GM23338 (cell line): Measurements from ENCODE around the gene CDH5. TPM values are rescaled to one million over a fixed set of nuclear protein-coding genes. Genes with fewer than 3 reads are reported as not detected.

ENCODE experiments used
- ATAC-seq: fragments of 200-7000 bp; cut with Tn5 transposase; 3 replicates; pipeline ENCODE4 v1.9.1; 2020
- DNase-seq: peaks from one replicate; pipeline ENCODE4 v3.0.0-alpha.2; 2015; ENCODE audit warnings: low spot score
- H2AFZ ChIP-seq: fragments of 200-600 bp; sonication (generic); 2 replicates; pipeline ENCODE4 v1.8.0; 2016; ENCODE audit warnings: antibody characterized with exemption, mild to moderate bottlenecking, moderate library complexity
- H3F3A ChIP-seq: fragments of 200-600 bp; sonication (generic); replicated peaks from 2 replicates; pipeline ENCODE4 v1.8.0; 2017; ENCODE audit warnings: antibody characterized with exemption, mixed run types, low read depth
- H3K27ac ChIP-seq: fragments of 200-600 bp; sonication (generic); 2 replicates; pipeline ENCODE4 v1.6.1; 2016; ENCODE audit warnings: low read depth
- H3K27me3 ChIP-seq: fragments of 200-600 bp; sonication (generic); 2 replicates; pipeline ENCODE4 v1.8.0; 2016; ENCODE audit warnings: mild to moderate bottlenecking, mixed run types, moderate library complexity; ENCODE audit not compliant: insufficient read depth
- H3K36me3 ChIP-seq: fragments of 200-600 bp; sonication (generic); 2 replicates; pipeline ENCODE4 v1.8.0; 2016; ENCODE audit warnings: mild to moderate bottlenecking; ENCODE audit not compliant: insufficient read depth
- H3K4me1 ChIP-seq: fragments of 200-600 bp; sonication (generic); 2 replicates; pipeline ENCODE4 v1.8.0; 2016; ENCODE audit warnings: mild to moderate bottlenecking, moderate library complexity; ENCODE audit not compliant: insufficient read depth
- H3K4me2 ChIP-seq: fragments of 200-600 bp; sonication (generic); 2 replicates; pipeline ENCODE4 v1.7.1; 2017; ENCODE audit warnings: mixed run types
- H3K4me3 ChIP-seq: fragments of 200-600 bp; sonication (generic); 2 replicates; pipeline ENCODE4 v1.6.1; 2016; ENCODE audit warnings: mixed run types
- H3K79me2 ChIP-seq: fragments of 200-600 bp; sonication (generic); replicated peaks from 2 replicates; pipeline ENCODE4 v1.8.0; 2017; ENCODE audit warnings: mild to moderate bottlenecking; ENCODE audit not compliant: insufficient read depth
- H3K9me2 ChIP-seq: fragments of 200-600 bp; sonication (generic); 2 replicates; pipeline ENCODE4 v1.8.0; 2017; ENCODE audit not compliant: insufficient read depth
- H4K20me1 ChIP-seq: fragments of 200-600 bp; sonication (generic); replicated peaks from 2 replicates; pipeline ENCODE4 v1.8.0; 2017; ENCODE audit warnings: mild to moderate bottlenecking; ENCODE audit not compliant: insufficient read depth
- H3K27ac Mint-ChIP-seq: 2 replicates; pipeline ENCODE4 v1.8.0; 2020; ENCODE audit warnings: inconsistent platforms, mild to moderate bottlenecking, moderate library complexity, mixed read lengths
- H3K27me3 Mint-ChIP-seq: 3 replicates; pipeline ENCODE4 v1.8.0; 2022; ENCODE audit warnings: low read depth, mild to moderate bottlenecking, moderate library complexity, mixed read lengths, inconsistent platforms; ENCODE audit not compliant: insufficient read depth, poor library complexity
- H3K36me3 Mint-ChIP-seq: 3 replicates; pipeline ENCODE4 v1.8.0; 2021; ENCODE audit warnings: low read depth, mild to moderate bottlenecking, inconsistent platforms, moderate library complexity, mixed read lengths
- H3K4me1 Mint-ChIP-seq: 3 replicates; pipeline ENCODE4 v1.8.0; 2020; ENCODE audit warnings: mild to moderate bottlenecking, inconsistent platforms, mixed read lengths
- H3K4me3 Mint-ChIP-seq: 3 replicates; pipeline ENCODE4 v1.8.0; 2021; ENCODE audit warnings: moderate library complexity, mild to moderate bottlenecking, inconsistent platforms, mixed read lengths
- H3K9me3 Mint-ChIP-seq: 3 replicates; pipeline ENCODE4 v1.8.0; 2020; ENCODE audit warnings: moderate library complexity, mild to moderate bottlenecking, inconsistent platforms, mixed read lengths
- JUNB ChIP-seq: IDR thresholded peaks from one replicate; pipeline ENCODE4 v1.6.1; 2016; ENCODE audit warnings: antibody characterized with exemption; ENCODE audit not compliant: unreplicated experiment
- NANOG ChIP-seq: IDR thresholded peaks from 2 replicates; pipeline ENCODE4 v1.6.1; 2016; ENCODE audit warnings: antibody characterized with exemption, borderline replicate concordance
- POLR2AphosphoS5 ChIP-seq: IDR thresholded peaks from 2 replicates; pipeline ENCODE4 v1.6.1; 2016; ENCODE audit warnings: antibody characterized with exemption, low read depth
- REST ChIP-seq: IDR thresholded peaks from one replicate; pipeline ENCODE4 v1.6.1; 2018; ENCODE audit warnings: antibody characterized with exemption; ENCODE audit not compliant: unreplicated experiment
- STAT1 ChIP-seq: IDR thresholded peaks from one replicate; pipeline ENCODE4 v1.6.1; 2016; ENCODE audit warnings: antibody characterized with exemption; ENCODE audit not compliant: unreplicated experiment
- ZNF114 ChIP-seq: fragments of 250-450 bp; sonication (Bioruptor Pico); IDR thresholded peaks from 2 replicates; pipeline ENCODE4 v1.5.0; 2020; ENCODE audit warnings: mild to moderate bottlenecking, moderate library complexity
- ZNF462 ChIP-seq: fragments of 250-450 bp; sonication (Bioruptor Pico); IDR thresholded peaks from 2 replicates; pipeline ENCODE4 v1.5.0; 2020; ENCODE audit warnings: mild to moderate bottlenecking, moderate library complexity
- polyA plus RNA-seq: library from polyadenylated mRNA; unstranded; fragments of >200 nt; fragmentation: Nextera tagmentation; extraction: Ambion mirVana; gene quantifications from 2 replicates; pipeline ENCODE4 v1.2.1, GENCODE V29; 2016
- total RNA-seq: library from RNA; depleted of rRNA; stranded (reverse); fragments of >200 nt; shearing (Covaris generic); gene quantifications from 2 replicates; pipeline ENCODE4 v1.2.3, GENCODE V29; 2014

Gene CDH5
- total and polyA plus RNA-seq, 2 experiments from 2014 or later: 0.18 TPM; not detected in 1

- TF ChIP-seq NANOG (no peak), REST (no peak), POLR2AphosphoS5 (no peak), STAT1 (no peak), ZNF462 (CRISPR knock-in tag) (no peak), JUNB (no peak), ZNF114 (no peak)
- no peaks in the 10 kb centered on the region for H3K4me1 ChIP-seq
- H3K36me3 ChIP-seq: no peaks in the 10 kb centered on the region
- H3K9me2 ChIP-seq: no peaks in the 10 kb centered on the region
- ATAC-seq (no peak), DNase-seq (no peak)
- H2AFZ ChIP-seq: no peak overlapping the region
- Mint-ChIP-seq H3K27ac (no peak overlapping the region), H3K36me3 (no peaks in the 10 kb centered on the region), H3K4me3 (no peak overlapping the region), H3K27me3 (peaks cover 19% of the 10 kb centered on the region), H3K4me1 (peaks cover 26% of the 10 kb centered on the region), H3K9me3 (no peaks in the 10 kb centered on the region)
- H3K27ac ChIP-seq: no peak overlapping the region
- no peaks in the 10 kb centered on the region for H3K79me2 ChIP-seq
- no peak overlapping the region for H3K4me3 ChIP-seq
- H3F3A ChIP-seq: no peaks in the 10 kb centered on the region
- H3K27me3 ChIP-seq: no peaks in the 10 kb centered on the region
- H3K4me2 ChIP-seq: no peak overlapping the region
- no peaks in the 10 kb centered on the region for H4K20me1 ChIP-seq
These were observed 6.5 kb upstream of the CDH5 start for GRCh38 chr16:66359811-66360608.
